ENCODE measurements around the gene STAP2.
A peak's percentile ranks its signal among the peaks of the same experiment; 100 is the strongest.

The STAP2 gene

DNA sequence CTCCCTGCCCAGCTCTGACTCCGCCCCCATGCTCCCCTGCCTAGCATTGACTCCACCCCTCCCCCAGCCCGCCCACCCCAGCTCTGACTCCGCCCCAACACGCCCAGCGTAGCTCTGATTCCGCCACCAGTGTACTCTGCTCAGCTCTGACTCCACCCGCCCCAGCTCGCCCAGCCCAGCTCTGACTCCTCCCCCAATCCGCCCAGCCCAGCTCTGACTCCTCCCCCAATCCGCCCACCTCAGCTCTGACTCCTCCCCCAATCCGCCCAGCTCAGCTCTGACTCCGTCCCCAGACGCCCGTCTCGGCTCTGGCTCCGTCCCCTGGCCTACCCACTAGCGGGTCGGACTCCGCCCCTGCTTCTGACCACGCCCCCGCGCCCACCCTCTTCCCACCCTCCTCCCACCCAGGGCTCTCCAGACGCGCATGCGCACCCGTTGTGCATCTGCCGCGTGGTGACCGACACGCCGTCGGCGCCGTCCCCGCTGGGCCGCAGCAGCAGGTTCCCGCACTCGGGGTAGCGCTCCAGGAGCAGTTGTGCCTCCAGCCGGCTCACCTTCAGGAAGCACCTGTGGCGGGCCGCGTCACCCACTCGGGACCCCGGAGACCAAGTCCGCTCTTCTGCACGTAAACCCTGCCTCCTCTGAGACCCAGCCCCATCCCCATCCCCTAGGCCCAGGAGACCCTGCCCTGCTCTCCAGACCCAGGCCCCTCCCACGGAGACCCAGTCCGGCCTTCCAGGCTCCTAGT lies 10.2 kb downstream of the STAP2 start:
- DNase-seq (ENCODE audit: extremely low read depth in 1 of 2, low read depth in 1 of 2): peak; percentile 87 to 97

DNA sequence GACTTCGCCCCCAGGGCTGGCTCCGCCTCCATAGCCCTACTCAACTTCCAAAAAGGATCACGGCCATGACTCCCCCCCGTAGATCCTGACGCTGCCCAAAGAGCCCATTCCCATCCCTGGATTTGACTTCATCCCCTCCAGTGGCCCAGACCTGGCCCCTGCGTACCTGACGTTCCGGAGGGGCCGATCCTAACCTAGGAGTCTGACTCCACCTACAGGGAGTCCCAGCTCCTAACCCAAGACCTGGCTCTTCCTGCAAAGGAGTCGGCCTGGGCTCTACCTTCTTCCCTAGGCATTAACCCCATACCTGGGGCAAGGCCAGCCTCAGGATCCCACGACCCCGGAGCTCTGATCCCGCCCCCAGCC lies 10.8 kb downstream of the STAP2 start:
- no peak for DNase-seq (ENCODE audit: extremely low read depth in 1 of 2, low read depth in 1 of 2)

DNA sequence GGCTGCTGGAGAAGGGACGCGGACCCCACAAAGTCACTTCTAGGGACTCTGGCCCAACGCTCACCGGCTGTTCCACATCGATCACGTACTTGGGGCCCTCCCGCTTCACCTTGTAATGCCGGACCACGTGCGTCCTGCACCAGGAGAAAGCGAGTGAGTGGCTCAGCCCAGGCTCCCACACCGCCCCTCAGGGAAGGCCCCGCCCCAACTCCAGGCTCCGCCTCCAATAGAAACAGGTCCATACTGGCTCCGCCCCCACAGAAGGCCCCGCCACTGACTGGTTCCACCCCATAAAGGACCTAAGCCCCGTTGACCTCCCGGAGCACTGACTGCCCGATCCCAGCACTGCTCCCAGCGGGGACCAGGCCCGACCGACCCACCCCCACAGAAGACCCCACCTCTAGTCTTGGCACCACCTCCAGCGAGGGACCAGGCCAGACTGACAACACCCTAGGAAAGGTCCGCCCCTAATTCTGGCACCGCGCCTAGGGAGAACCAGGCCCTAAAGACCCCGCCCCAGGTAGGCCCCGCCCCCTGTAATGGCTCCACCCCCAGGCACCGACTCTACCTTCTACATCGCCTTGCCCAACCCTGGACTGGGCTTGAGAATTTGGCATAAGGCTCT lies 11.3 kb downstream of the STAP2 start:
- DNase-seq (ENCODE audit: extremely low read depth in 1 of 2, low read depth in 1 of 2): peak; percentile 56 to 87

DNA sequence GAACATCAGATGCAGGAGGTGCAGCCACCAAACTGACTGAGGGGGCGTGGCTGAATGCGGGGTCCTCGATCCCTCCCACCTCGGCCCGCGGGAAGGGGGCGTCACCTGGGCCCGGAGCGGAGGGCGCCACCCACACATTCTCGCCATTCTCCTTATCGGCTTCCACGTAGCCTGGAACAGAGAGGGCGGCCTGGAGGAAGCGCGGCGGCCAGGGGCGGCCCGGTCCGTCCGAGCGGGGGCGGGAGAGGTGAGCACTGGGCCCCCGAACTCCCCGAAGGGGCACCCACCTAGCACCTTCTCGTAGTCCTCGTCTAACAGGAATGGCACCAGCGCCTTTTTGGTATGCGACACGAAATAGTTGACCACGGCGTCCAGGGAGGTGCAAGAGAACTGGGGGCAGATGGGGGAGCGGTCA lies 11.8 kb downstream of the STAP2 start:
- no peak for DNase-seq (ENCODE audit: extremely low read depth in 1 of 2, low read depth in 1 of 2)

DNA sequence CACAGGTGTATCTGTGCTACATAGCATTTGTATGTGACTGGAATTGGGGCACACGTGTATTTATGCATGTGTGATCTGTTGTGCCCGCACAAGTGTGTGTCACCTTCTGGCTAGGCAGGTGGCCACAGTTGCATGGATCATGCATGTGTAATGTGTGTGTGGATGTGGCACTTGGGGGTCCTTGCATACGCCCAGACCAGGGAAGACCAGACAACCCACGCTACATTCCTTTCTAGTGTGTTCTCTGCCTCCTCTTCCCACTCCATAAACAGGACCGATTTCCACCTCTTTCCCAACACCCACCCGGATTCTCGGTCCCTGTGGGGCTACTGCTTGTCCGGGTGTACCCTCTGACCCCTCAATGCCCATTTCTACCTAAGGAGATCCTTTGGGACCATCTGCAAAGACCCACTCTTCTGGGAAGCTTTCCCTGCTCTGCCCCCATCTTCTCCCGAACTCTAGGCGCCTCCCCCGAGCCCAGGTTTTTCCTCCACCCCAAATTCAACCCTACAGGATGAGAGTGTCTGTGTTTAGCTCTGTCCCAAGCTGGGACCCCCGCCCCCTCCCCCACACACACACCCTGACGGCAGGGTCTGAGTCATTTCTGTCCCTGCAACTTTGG lies 12.3 kb downstream of the STAP2 start:
- DNase-seq (ENCODE audit: extremely low read depth in 1 of 2, low read depth in 1 of 2): no peak

DNA sequence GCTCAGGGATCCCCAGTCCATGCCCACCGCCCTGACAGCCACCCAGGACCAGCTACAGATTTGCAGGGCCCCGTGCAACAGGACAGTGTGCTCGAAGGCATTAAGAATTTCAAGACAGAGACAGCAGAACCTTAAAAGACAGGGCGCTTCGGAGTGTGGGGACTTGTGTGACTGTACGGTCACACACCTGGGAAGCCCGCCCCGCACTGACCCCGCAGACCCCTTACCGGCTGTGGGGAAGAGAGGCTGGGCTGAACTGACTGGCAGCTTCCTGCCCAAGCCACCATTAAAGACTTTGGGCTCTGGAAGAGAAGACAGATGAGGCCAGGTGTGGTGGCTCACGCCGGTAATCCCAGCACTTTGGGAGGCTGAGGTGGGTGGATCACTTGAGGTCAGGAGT lies 14.4 kb downstream of the STAP2 start:
- DNase-seq (ENCODE audit: extremely low read depth in 1 of 2, low read depth in 1 of 2): no peak

DNA sequence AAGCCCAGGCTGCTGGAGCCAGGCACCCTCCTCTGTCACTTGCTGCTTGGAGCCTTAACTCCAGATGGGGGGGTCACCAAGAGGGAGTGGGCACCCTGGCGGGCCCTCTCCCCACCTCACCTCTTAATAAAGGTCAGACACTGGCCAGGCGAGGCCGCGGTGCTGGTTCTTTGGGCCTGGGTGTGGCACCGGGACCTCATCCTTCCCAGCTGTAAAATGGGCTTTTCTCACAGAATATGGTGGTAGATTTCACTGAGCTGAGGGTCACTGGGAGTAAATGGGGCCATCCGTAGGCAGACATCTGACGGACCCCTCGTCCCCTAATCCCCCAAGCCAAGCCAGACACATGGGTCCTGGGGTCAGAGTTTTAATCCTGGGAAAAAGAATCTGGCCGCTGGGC lies 14.9 kb downstream of the STAP2 start:
- no peak for DNase-seq (ENCODE audit: extremely low read depth in 1 of 2, low read depth in 1 of 2)

DNA sequence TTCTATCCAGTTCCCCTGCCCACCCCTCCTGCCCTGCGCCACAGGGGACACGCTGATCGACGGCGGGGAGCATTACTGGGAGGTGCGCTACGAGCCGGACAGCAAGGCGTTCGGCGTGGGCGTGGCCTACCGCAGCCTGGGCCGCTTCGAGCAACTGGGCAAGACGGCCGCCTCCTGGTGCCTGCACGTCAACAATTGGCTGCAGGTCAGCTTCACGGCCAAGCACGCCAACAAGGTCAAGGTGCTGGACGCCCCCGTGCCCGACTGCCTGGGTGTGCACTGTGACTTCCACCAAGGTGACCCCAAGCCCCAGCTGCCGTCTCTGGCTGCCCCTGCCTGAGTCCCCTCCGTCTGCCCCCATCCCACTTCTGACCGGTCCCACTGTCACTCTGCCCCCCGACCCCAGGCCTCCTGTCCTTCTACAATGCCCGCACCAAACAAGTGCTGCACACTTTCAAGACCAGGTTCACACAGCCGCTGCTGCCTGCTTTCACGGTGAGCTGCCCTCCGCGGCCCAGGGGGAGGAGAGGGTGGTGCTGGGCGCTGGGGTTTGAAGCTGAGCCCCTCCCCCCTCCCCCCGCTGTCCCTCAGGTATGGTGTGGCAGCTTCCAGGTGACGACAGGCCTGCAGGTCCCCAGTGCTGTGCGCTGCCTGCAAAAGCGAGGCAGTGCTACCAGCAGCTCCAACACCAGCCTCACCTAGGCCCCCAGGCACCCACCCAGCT lies 15.5 kb downstream of the STAP2 start:
- DNase-seq (ENCODE audit: extremely low read depth in 1 of 2, low read depth in 1 of 2): no peak

DNA sequence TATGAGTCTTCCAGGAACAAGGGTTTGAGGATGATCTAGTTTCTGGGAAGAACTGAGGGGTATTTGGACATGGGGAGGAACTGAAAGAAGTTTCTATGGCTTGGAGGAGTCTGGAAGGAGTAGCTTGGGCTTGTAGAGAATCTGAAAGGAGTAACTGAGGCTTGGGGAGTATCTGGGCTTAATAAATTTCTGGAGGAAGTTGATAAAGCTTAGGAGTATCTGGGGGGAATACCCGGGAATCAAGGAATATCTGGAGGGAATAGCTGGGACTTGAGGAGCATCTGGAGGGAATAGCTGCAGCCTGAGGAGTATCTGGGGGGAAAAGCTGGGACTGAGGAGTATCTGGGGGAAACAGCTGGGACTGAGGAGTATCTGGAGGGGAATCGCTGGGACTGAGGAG lies 18.2 kb downstream of the STAP2 start:
- DNase-seq (ENCODE audit: extremely low read depth in 1 of 2, low read depth in 1 of 2): no peak

DNA sequence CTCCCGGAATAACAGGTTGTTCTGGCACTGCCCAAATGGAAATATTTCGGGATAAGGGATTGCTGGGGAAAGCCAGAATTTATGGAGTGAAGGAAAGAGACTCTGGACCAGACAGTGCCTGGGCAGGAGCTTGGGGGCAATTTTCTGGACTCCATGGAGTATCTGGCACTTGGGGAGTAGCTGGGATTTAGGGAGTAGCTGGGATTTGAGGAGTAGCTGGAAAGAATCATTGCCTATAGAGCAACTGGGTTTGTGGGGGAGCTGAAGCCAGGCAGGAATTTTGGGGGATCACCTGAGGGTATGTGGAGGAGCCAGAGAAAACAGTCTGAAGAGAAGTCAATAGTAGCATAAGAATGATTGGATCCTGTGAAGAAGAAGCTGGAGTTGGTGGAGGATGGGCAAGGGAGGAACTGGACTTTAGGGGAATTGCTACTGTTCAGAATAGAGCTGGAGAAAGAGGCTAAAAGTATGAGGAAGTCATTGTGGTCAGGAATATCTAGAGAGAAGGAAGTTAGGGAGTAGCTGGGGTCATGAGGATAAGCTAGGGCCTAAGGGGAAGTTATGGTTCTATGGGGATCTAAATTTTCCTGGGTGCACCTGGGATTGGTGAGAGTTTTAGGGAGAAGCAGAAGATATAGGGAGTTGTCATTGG lies 19.4 kb downstream of the STAP2 start:
- no peak for DNase-seq (ENCODE audit: extremely low read depth in 1 of 2, low read depth in 1 of 2)

DNA sequence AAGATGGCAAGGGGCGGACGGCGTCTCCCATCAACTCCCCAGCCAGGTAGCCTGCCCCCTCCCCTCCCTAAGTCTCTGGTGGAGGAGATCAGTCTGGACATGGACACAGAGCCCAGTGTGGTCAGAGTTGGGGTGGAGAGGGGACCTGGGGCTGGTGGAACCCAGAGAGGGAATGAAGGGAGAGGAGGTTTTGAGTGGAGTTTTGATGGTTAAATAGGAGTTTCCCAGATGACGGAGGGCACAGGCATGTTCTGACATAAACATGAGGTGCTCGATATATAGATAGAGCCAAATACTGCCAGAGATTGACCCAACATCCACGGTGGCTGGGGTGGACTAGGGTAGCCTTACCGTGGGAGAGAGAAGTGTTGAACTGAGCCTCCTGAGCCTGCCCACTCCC lies 20.2 kb downstream of the STAP2 start:
- no peak for DNase-seq (ENCODE audit: extremely low read depth in 1 of 2, low read depth in 1 of 2)

DNA sequence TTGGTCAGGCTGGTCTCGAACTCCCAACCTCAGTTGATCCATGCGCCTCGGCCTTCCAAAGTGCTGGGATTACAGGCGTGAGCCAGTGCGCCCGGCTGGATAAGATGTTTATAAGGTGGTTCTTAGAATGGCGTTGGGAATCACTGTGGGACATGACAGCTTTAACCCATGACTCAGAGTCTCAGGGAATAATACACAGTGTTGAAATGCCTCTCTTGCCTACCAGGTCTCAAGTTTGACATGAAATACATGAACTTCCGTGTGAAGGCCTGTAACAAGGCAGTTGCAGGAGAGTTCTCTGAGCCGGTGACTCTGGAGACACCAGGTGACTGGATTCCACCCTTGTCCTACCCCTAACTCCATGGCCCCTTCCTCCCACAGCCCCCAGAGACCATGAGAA lies 21.7 kb downstream of the STAP2 start:
- no peak for DNase-seq (ENCODE audit: extremely low read depth in 1 of 2, low read depth in 1 of 2)

DNA sequence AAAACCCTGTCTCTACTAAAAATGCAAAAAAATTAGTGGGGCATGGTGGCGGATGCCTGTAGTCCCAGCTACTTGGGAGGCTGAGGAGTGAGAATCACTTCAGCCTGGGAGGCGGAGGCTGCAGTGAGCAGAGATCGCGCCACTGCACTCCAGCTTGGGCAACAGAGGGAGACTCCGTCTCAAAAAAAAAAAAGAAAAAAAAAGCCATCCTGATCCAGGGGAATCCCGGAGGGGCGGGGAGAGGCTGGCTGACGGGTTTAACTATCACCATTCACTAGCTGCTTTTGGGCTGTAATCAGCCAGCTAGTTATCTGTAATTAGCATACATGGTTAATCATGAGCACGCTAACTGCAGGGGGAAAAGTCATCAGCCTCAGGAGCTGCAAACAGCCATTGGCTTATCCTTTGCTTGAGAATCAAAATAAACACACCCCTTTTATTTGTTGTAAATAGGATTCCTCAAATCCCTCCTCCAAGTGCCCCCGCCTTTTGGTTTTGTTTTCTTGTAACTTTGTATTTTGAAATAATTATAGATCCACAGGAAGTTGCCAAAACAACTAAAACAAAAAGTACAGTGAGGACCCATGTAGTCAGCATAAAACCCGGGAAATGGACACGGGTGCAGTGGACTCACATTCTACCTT lies 24.7 kb downstream of the STAP2 start:
- DNase-seq (ENCODE audit: extremely low read depth in 1 of 2, low read depth in 1 of 2): no peak

DNA sequence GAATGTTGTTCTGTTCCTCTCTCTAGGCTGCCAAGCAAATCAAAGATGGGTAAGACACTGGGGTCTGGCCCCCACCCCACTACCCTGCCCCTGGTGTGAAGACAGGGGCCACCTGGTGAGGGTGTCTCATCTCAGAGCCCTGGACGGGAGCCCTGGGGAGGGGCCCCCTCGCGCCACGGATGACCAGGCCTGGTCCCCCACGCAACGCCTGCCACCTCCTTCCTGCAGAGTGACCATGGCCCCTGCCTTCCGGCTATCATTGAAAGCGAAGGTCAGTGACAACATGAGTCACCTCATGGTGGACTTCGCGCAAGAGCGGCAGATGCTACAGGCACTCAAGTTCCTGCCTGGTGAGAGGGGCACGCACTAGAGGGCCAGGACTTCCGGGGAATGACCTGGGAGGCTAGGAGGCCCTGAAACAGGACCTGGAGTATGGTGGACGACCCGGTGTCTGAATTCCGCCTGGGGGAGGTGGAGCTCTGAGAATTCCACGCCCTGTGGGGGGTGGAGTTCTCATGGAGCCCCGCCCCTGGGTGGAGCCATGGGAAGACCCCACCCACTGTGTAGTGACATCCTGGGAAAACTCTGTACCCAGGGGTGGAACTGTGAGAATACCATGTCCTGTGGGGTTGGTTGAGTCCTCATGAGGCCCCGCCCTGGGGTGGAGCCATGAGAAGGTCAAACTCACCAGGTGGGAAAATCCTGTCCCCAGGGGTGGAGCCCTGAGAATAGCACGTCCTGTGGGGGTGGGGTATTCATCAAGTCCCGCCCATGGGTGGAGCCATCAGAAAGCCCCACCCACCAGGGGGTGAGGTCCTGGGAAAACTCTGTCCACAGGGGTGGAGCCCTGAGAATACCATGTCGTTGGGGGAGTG lies 28.1 kb downstream of the STAP2 start:
- no peak for DNase-seq (ENCODE audit: extremely low read depth in 1 of 2, low read depth in 1 of 2)

DNA sequence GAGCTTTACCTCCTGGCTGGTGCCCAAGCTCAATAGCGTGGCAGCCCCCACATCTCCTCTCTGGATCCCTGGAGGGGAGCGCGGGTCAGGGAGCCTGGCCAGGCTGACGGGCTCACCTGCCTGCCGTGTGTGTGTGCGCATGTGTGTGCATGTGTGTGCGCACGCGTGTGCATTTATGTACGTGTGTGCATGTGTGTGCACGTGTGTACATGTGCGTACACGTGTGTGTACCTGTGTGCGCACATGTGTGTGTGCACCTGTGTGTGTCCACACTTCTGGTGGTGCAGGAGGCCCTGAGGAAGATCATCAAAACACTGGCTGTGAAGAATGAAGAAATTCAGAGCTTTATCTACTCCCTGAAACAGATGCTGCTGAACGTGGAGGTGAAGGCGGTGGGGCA lies 33.0 kb downstream of the STAP2 start:
- no peak for DNase-seq (ENCODE audit: extremely low read depth in 1 of 2, low read depth in 1 of 2)

DNA sequence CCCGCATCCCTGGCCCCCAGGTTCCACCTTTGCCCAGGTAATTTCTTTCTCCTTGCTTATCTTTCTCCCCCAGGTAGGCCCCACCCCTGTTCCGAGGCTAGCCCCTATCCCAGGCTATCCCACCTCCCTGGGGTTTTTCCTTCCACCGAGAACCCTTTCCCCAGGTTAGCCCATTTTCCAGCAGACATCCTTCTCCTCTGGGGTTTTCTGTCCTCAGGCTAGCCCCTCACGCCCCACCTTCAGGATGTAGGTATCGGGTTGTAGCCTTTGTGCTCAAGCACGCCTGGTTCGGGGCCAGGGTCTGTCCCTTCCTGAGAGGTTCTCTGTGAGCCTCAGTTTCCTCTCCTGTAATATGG lies 33.4 kb downstream of the STAP2 start:
- DNase-seq (ENCODE audit: extremely low read depth in 1 of 2, low read depth in 1 of 2): no peak

DNA sequence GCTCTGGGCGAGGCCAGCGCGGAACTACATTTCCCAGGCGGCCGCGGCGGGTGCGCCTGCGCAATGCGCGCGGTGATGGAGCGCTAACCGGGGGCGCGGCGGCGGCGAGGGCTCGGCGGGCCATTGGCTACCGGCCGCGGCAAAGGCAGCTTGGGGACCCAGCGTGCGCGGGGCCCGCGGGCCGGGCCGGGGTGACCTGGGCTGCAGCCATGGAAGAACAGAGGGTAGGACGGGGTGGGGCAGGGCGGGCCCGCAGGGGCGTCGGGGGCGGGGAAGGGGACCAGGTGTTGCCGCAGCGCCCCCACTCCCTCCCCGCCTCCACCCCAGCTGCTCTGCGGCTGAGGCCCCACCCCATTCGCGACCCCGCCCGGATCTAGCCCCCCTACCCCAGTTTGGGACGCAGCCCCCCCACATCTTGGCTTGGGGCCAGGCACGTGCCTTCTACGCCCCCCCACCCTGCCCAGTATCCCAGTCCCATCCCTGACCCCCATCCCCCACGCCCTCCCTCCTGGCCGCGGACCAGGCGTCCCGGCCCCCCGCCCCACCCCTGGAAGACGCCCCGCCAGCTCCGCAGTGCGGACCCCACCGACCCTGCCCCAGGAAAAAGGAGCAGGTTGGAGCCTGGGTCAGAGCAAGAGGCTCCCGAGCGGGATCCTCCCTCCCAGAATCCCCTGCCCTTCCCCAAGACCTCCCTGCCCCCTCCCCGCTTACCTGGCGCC lies 33.9 kb downstream of the STAP2 start, which contains the start of gene FSD1:
FSD1 (plus strand) TSS at position 61 of the 719 bp plus-strand sequence; CDS start at position 210, 149 bp downstream.
- peak; percentile 62 to 67 for DNase-seq (ENCODE audit: extremely low read depth in 1 of 2, low read depth in 1 of 2)

DNA sequence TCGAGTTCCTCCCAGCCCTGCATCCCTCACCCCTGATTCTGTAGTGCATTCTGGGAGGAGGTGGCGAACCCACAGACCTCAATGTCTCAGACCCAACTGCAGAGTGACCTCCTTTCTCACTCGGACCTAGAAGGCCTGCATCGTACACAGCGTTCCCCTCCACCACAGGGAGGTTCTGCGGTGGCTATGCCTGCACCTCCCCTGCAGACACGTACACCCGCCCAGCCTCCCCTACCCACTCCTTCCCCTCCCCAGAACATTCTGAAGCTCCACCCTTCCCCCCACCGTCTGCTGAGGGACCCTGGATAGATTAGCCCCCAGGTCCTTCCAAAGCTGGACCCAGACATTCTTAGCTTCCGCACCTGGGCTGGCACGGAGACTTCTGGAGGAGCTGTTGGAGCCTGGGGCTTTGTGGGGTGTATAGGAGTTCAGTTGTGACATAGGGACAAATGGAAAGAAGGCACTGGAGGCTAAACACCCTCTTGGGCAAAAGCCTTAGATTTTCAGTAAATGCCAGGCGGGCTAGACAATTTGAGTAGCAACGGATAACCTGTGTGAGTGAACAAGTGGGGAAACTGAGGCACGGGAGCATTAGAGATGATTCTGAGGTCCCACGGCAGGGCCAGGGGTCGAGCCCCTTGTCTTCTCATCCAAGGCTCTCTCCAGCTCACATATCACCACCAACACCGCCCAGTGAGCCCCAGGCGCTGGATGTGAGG lies 34.6 kb downstream of the STAP2 start:
- DNase-seq (ENCODE audit: extremely low read depth in 1 of 2, low read depth in 1 of 2): no peak
